NCI-H128 (cell line): Measurements from ENCODE around the gene LIMK1.

ENCODE experiments used
- DNase-seq: peaks from one replicate; lab custom pipeline; 2025; ENCODE audit not compliant: unreplicated experiment; lab: John Stamatoyannopoulos, UW

LIMK1 gene

GRCh38 chr7:74053589-74054186 is 29.9 kb upstream of the LIMK1 start:
- DNase-seq, result no peak

- DNase-seq, result no peak
Observed at GRCh38 chr7:74056096-74056915, 27.3 kb upstream of the LIMK1 start.

GRCh38 chr7:74057216-74057925 is 26.2 kb upstream of the LIMK1 start:
- no peak for DNase-seq

- DNase-seq, result no peak
Observed at GRCh38 chr7:74057987-74058386, 25.6 kb upstream of the LIMK1 start.

- no peak for DNase-seq
Observed at GRCh38 chr7:74058486-74058885, 25.1 kb upstream of the LIMK1 start.

GRCh38 chr7:74059037-74059436 is 24.6 kb upstream of the LIMK1 start:
- DNase-seq, result no peak

- DNase-seq, result no peak
Observed at GRCh38 chr7:74059681-74060588, 23.7 kb upstream of the LIMK1 start.

GRCh38 chr7:74061840-74062539 is 21.6 kb upstream of the LIMK1 start:
- DNase-seq, result no peak

- no peak for DNase-seq
Observed at GRCh38 chr7:74063223-74063641, 20.4 kb upstream of the LIMK1 start.

- DNase-seq, result no peak
Observed at GRCh38 chr7:74063646-74064045, 20.0 kb upstream of the LIMK1 start.

GRCh38 chr7:74064696-74065095 is 18.9 kb upstream of the LIMK1 start:
- DNase-seq, result no peak

GRCh38 chr7:74066626-74067025 is 17.0 kb upstream of the LIMK1 start:
- no peak for DNase-seq

- DNase-seq, result no peak
Observed at GRCh38 chr7:74068378-74069085, 15.1 kb upstream of the LIMK1 start.

GRCh38 chr7:74069086-74069541 is 14.5 kb upstream of the LIMK1 start:
- no peak for DNase-seq

GRCh38 chr7:74069790-74070618 is 13.6 kb upstream of the LIMK1 start:
- no peak for DNase-seq

- DNase-seq, result no peak
Observed at GRCh38 chr7:74070619-74070921, 13.0 kb upstream of the LIMK1 start.

GRCh38 chr7:74071121-74071520 is 12.5 kb upstream of the LIMK1 start:
- no peak for DNase-seq

- no peak for DNase-seq
Observed at GRCh38 chr7:74074770-74075169, 8.8 kb upstream of the LIMK1 start.

- no peak for DNase-seq
Observed at GRCh38 chr7:74078461-74078860, 5.1 kb upstream of the LIMK1 start.
